Heart right ventricle (tissue), 16 donors: Measurements from ENCODE around the gene BMX. TPM values are rescaled to one million over a fixed set of nuclear protein-coding genes. Genes with fewer than 3 reads are reported as not detected.

ENCODE experiments used
- ATAC-seq, 8 donors: fragments of 200-7000 bp; cut with Tn5 transposase; one replicate each; pipeline ENCODE4 v1.9.1; 2020; ENCODE audit warnings: mild to moderate bottlenecking in 8 of 8, moderate library complexity in 8 of 8, moderate number of reproducible peaks in 1 of 8
- DNase-seq, 2 donors: peaks; one replicate each; pipeline ENCODE4 v3.0.0-alpha.2; 2020
- H3K27ac ChIP-seq, 10 donors: fragments of 200-600 bp; sonication (generic) in 2 of 10; one replicate each; pipeline versions ENCODE4 v1.5.0 to v1.8.0; 2020 to 2022; ENCODE audit warnings: mild to moderate bottlenecking in 3 of 10
- H3K27me3 ChIP-seq, 7 donors: fragments of 200-600 bp; one replicate each; pipeline ENCODE4 v1.8.0; 2021 to 2022; ENCODE audit warnings: mild to moderate bottlenecking in 2 of 7
- H3K36me3 ChIP-seq, 9 donors: fragments of 200-600 bp; sonication (generic) in 1 of 9; one replicate each; pipeline versions ENCODE4 v1.5.0 to v1.8.0; 2020 to 2022; ENCODE audit warnings: mild to moderate bottlenecking in 2 of 9
- H3K4me1 ChIP-seq, 9 donors: fragments of 200-600 bp; sonication (generic) in 1 of 9; one replicate each; pipeline versions ENCODE4 v1.5.0 to v1.8.0; 2020 to 2022; ENCODE audit warnings: mild to moderate bottlenecking in 4 of 9
- H3K4me3 ChIP-seq, 10 donors: fragments of 200-600 bp; sonication (generic) in 2 of 10; one replicate each; pipeline versions ENCODE4 v1.5.0 to v1.8.0; 2020 to 2022; ENCODE audit warnings: mild to moderate bottlenecking in 7 of 10, moderate library complexity in 2 of 10
- H3K9me3 ChIP-seq, 11 donors: fragments of 200-600 bp in 10 of 11; sonication (generic) in 2 of 11; one replicate each; pipeline versions ENCODE4 v1.5.0 to v1.8.0; 2013 to 2022; ENCODE audit warnings: mild to moderate bottlenecking in 2 of 11, control low read depth in 1 of 11, moderate library complexity in 1 of 11
- CTCF ChIP-seq, 9 donors: fragments of 200-600 bp; sonication (generic) in 2 of 9; IDR thresholded peaks; one replicate each; pipeline versions ENCODE4 v1.5.0 to v1.8.0; 2021 to 2022; ENCODE audit warnings: antibody characterized with exemption in 9 of 9, mild to moderate bottlenecking in 5 of 9, moderate library complexity in 1 of 9
- WGBS, 2 donors: extraction: QIAGEN DNeasy Blood & Tissue Kit; methylation state at CpG; one replicate each; pipeline ENCODE4 v1.1.7; 2013; ENCODE audit warnings: inconsistent platforms in 1 of 2; 5-methylcytosine and 5-hydroxymethylcytosine counted together
- intact Hi-C, 10 donors: fragments of 100-400 bp; cut with DNase I; formaldehyde crosslinking; loops; one replicate each; pipeline versions ENCODE4 v1.11.1 to v1.14.2; 2022
- polyA plus RNA-seq, 2 donors: library from polyadenylated mRNA; stranded (reverse); fragments of 200-250 nt; gene quantifications; one replicate each; pipeline ENCODE4 v1.2.3, GENCODE V29; 2013
- total RNA-seq, 10 donors: library from RNA; stranded (reverse); fragmentation: NEBNext Ultra II Directional in 3 of 10; extraction: Animal tissue kit (Norgen Biotek cat#: 25700) in 3 of 10; gene quantifications; one replicate each; pipeline versions ENCODE4 v1.2.1 to v1.2.4, GENCODE V29; 2021 to 2023
- donor health status: Arrhythmogenic right ventricular cardiomyopathy.
- donor health status: ischemic (EF 13 %, LVEDD 7.1; RV severe dilation, severe dysfunction).
- donor health status: healthy with polysubstance abuse.
- donor health status: DM: no; HTN: yes; CAD: no.
- donor health status: DM: no; HTN: no; CAD: no.
- donor health status: ischemic (EF 25% LVEDD 6.9; RV normal size, moderate dysfunction).
- donor health status: ischemic (EF 25% LVEDD 5.7; RV mildly dilated, moderate dysfunction).
- donor health status: healthy.
- donor health status: DM: yes; HTN: yes; CAD: no.
- donor health status: Ischemic cardiomyopathy.
- donor health status: ischemic (EF 35%, LVEDD 5.7; RV mildly dilated, moderate dysfunction).
- donor health status: nonischemic (EF 11% LVEDD 7.7; RV severe dilation, severe dysfunction).
- donor health status: DM: yes; HTN: yes; CAD: no.
- donor health status: PGD.
- donor health status: ischemic (EF 29% LVEDD 5.4; RV normal size, mild dysfunction).
- donor health status: nonischemic (EF 23%, LVEDD 6.1; RV moderate dilation, normal function).

Gene BMX
- total and polyA plus RNA-seq, 12 donors = 0.97 to 6.1 (median 2.7) TPM

GRCh38 chrX:15567886-15568616 lies 67.4 kb downstream of the BMX start:
- WGBS, 2 donors = 65 to 73% methylated on average over 7 of the region's 7 CpGs
- ATAC-seq = no peak

GRCh38 chrX:15570145-15570544 lies 69.5 kb downstream of the BMX start:
- DNase-seq (no peak), ATAC-seq (no peak)
- intact Hi-C loops = loop anchor here in 1 of 10 donors (10.0 kb wide), 1 partner anchor 225 kb away; no protein-coding TSS in a partner anchor
- Histone ChIP-seq H3K4me1 (peaks cover 0 to 6% (median 0%) of the 10 kb centered on the region in 9 donors), H3K27me3 (peaks cover 0 to 91% (median 0%) of the 10 kb centered on the region in 7 donors), H3K9me3 (no peaks in the 10 kb centered on the region), H3K27ac (no peak overlapping the region), H3K36me3 (peaks cover 0 to 18% (median 0%) of the 10 kb centered on the region in 9 donors), H3K4me3 (no peak overlapping the region)
- 33 to 37% methylated on average over 1 of the region's 1 CpG for WGBS, 2 donors
- no peak for TF ChIP-seq CTCF (IDR thresholded peaks at IDR 0.05)

More at GRCh38 chrX:15567886-15568616, 67.4 kb downstream of the BMX start:
- no peak overlapping the region for H3K27ac ChIP-seq
- peaks cover 0 to 91% (median 0%) of the 10 kb centered on the region in 7 donors for H3K27me3 ChIP-seq
- peak in 2 of 9 donors; percentile 15 to 22 for TF ChIP-seq CTCF (IDR thresholded peaks at IDR 0.05)
- H3K36me3 ChIP-seq = peaks cover 0 to 12% (median 0%) of the 10 kb centered on the region in 9 donors
- H3K9me3 ChIP-seq = no peaks in the 10 kb centered on the region
- peaks cover 0 to 8% (median 0%) of the 10 kb centered on the region in 9 donors for H3K4me1 ChIP-seq
- no peak for DNase-seq
- H3K4me3 ChIP-seq = no peak overlapping the region
- intact Hi-C loops = loop anchor here in 3 of 10 donors (5.0 to 10.0 kb wide), 5 partner anchors 71 to 223 kb away; partner anchors contain the start of gene PIR (in 1 of the 3)

GRCh38 chrX:15574017-15574416 lies 73.4 kb downstream of the BMX start:
- no peak for DNase-seq
- no peak overlapping the region for H3K4me3 ChIP-seq
- H3K4me1 ChIP-seq = peaks cover 0 to 3% (median 0%) of the 10 kb centered on the region in 9 donors
- no peak overlapping the region for H3K27ac ChIP-seq
- TF ChIP-seq CTCF (IDR thresholded peaks at IDR 0.05) = no peak
- WGBS, 2 donors = 50 to 60% methylated on average over 2 of the region's 2 CpGs
- peaks cover 0 to 93% (median 0%) of the 10 kb centered on the region in 7 donors for H3K27me3 ChIP-seq
- intact Hi-C loops = loop anchor here in 1 of 10 donors (10.0 kb wide), 1 partner anchor 229 kb away; no protein-coding TSS in a partner anchor
- H3K36me3 ChIP-seq = peaks cover 0 to 18% (median 0%) of the 10 kb centered on the region in 9 donors
- no peak for ATAC-seq
- no peaks in the 10 kb centered on the region for H3K9me3 ChIP-seq

- Histone ChIP-seq H3K36me3 (peaks cover 0 to 22% (median 0%) of the 10 kb centered on the region in 9 donors), H3K9me3 (no peaks in the 10 kb centered on the region), H3K27me3 (peaks cover 0 to 95% (median 0%) of the 10 kb centered on the region in 7 donors), H3K27ac (no peak overlapping the region), H3K4me3 (no peak overlapping the region), H3K4me1 (peaks cover 0 to 21% (median 2%) of the 10 kb centered on the region in 9 donors)
- no peak for DNase-seq
- intact Hi-C loops = loop anchor here in 1 of 10 donors (10.0 kb wide), 1 partner anchor 231 kb away; no protein-coding TSS in a partner anchor
- WGBS, 2 donors = 75 to 81% methylated on average over 1 of the region's 1 CpG
- TF ChIP-seq CTCF (IDR thresholded peaks at IDR 0.05) = no peak
- no peak for ATAC-seq
These were observed 75.4 kb downstream of the BMX start for GRCh38 chrX:15576019-15576418.
